GM23338 (cell line): ENCODE measurements around the gene SLFN12L. TPM values are rescaled to one million over a fixed set of nuclear protein-coding genes. Genes with fewer than 3 reads are reported as not detected.

Experiments
- ATAC-seq: fragments of 200-7000 bp; cut with Tn5 transposase; 3 replicates; pipeline ENCODE4 v1.9.1; 2020
- DNase-seq: peaks from one replicate; pipeline ENCODE4 v3.0.0-alpha.2; 2015; ENCODE audit warnings: low spot score
- H2AFZ ChIP-seq: fragments of 200-600 bp; sonication (generic); 2 replicates; pipeline ENCODE4 v1.8.0; 2016; ENCODE audit warnings: antibody characterized with exemption, mild to moderate bottlenecking, moderate library complexity
- H3F3A ChIP-seq: fragments of 200-600 bp; sonication (generic); replicated peaks from 2 replicates; pipeline ENCODE4 v1.8.0; 2017; ENCODE audit warnings: antibody characterized with exemption, mixed run types, low read depth
- H3K27ac ChIP-seq: fragments of 200-600 bp; sonication (generic); 2 replicates; pipeline ENCODE4 v1.6.1; 2016; ENCODE audit warnings: low read depth
- H3K27me3 ChIP-seq: fragments of 200-600 bp; sonication (generic); 2 replicates; pipeline ENCODE4 v1.8.0; 2016; ENCODE audit warnings: mild to moderate bottlenecking, mixed run types, moderate library complexity; ENCODE audit not compliant: insufficient read depth
- H3K36me3 ChIP-seq: fragments of 200-600 bp; sonication (generic); 2 replicates; pipeline ENCODE4 v1.8.0; 2016; ENCODE audit warnings: mild to moderate bottlenecking; ENCODE audit not compliant: insufficient read depth
- H3K4me1 ChIP-seq: fragments of 200-600 bp; sonication (generic); 2 replicates; pipeline ENCODE4 v1.8.0; 2016; ENCODE audit warnings: mild to moderate bottlenecking, moderate library complexity; ENCODE audit not compliant: insufficient read depth
- H3K4me2 ChIP-seq: fragments of 200-600 bp; sonication (generic); 2 replicates; pipeline ENCODE4 v1.7.1; 2017; ENCODE audit warnings: mixed run types
- H3K4me3 ChIP-seq: fragments of 200-600 bp; sonication (generic); 2 replicates; pipeline ENCODE4 v1.6.1; 2016; ENCODE audit warnings: mixed run types
- H3K79me2 ChIP-seq: fragments of 200-600 bp; sonication (generic); replicated peaks from 2 replicates; pipeline ENCODE4 v1.8.0; 2017; ENCODE audit warnings: mild to moderate bottlenecking; ENCODE audit not compliant: insufficient read depth
- H3K9me2 ChIP-seq: fragments of 200-600 bp; sonication (generic); 2 replicates; pipeline ENCODE4 v1.8.0; 2017; ENCODE audit not compliant: insufficient read depth
- H4K20me1 ChIP-seq: fragments of 200-600 bp; sonication (generic); replicated peaks from 2 replicates; pipeline ENCODE4 v1.8.0; 2017; ENCODE audit warnings: mild to moderate bottlenecking; ENCODE audit not compliant: insufficient read depth
- H3K27ac Mint-ChIP-seq: 2 replicates; pipeline ENCODE4 v1.8.0; 2020; ENCODE audit warnings: inconsistent platforms, mild to moderate bottlenecking, moderate library complexity, mixed read lengths
- H3K27me3 Mint-ChIP-seq: 3 replicates; pipeline ENCODE4 v1.8.0; 2022; ENCODE audit warnings: low read depth, mild to moderate bottlenecking, moderate library complexity, mixed read lengths, inconsistent platforms; ENCODE audit not compliant: insufficient read depth, poor library complexity
- H3K36me3 Mint-ChIP-seq: 3 replicates; pipeline ENCODE4 v1.8.0; 2021; ENCODE audit warnings: low read depth, mild to moderate bottlenecking, inconsistent platforms, moderate library complexity, mixed read lengths
- H3K4me1 Mint-ChIP-seq: 3 replicates; pipeline ENCODE4 v1.8.0; 2020; ENCODE audit warnings: mild to moderate bottlenecking, inconsistent platforms, mixed read lengths
- H3K4me3 Mint-ChIP-seq: 3 replicates; pipeline ENCODE4 v1.8.0; 2021; ENCODE audit warnings: moderate library complexity, mild to moderate bottlenecking, inconsistent platforms, mixed read lengths
- H3K9me3 Mint-ChIP-seq: 3 replicates; pipeline ENCODE4 v1.8.0; 2020; ENCODE audit warnings: moderate library complexity, mild to moderate bottlenecking, inconsistent platforms, mixed read lengths
- EZH2 ChIP-seq: fragments of 200-600 bp; sonication (generic); IDR thresholded peaks from one replicate; pipeline ENCODE4 v1.8.0; 2017; ENCODE audit warnings: antibody characterized with exemption, mild to moderate bottlenecking, low read depth; ENCODE audit not compliant: unreplicated experiment
- EZH2phosphoT487 ChIP-seq: fragments of 200-600 bp; sonication (generic); IDR thresholded peaks from one replicate; pipeline ENCODE4 v1.8.1; 2018; ENCODE audit warnings: antibody characterized with exemption; ENCODE audit not compliant: unreplicated experiment
- JUNB ChIP-seq: IDR thresholded peaks from one replicate; pipeline ENCODE4 v1.6.1; 2016; ENCODE audit warnings: antibody characterized with exemption; ENCODE audit not compliant: unreplicated experiment
- NANOG ChIP-seq: IDR thresholded peaks from 2 replicates; pipeline ENCODE4 v1.6.1; 2016; ENCODE audit warnings: antibody characterized with exemption, borderline replicate concordance
- STAT1 ChIP-seq: IDR thresholded peaks from one replicate; pipeline ENCODE4 v1.6.1; 2016; ENCODE audit warnings: antibody characterized with exemption; ENCODE audit not compliant: unreplicated experiment
- ZNF331 ChIP-seq: fragments of 250-450 bp; sonication (Bioruptor Pico); IDR thresholded peaks from 2 replicates; pipeline ENCODE4 v1.5.0; 2020; ENCODE audit warnings: low read depth, mild to moderate bottlenecking, moderate library complexity
- polyA plus RNA-seq: library from polyadenylated mRNA; unstranded; fragments of >200 nt; fragmentation: Nextera tagmentation; extraction: Ambion mirVana; gene quantifications from 2 replicates; pipeline ENCODE4 v1.2.1, GENCODE V29; 2016
- total RNA-seq: library from RNA; depleted of rRNA; stranded (reverse); fragments of >200 nt; shearing (Covaris generic); gene quantifications from 2 replicates; pipeline ENCODE4 v1.2.3, GENCODE V29; 2014
- TF ChIP-seq, protein P1 (sequence below): IDR thresholded peaks from 2 replicates; pipeline ENCODE4 v1.6.1; 2016; ENCODE audit warnings: antibody characterized with exemption
- TF ChIP-seq, protein P2 (sequence below), 2 experiments: fragments of 200-600 bp in 1 of 2; sonication (generic) in 1 of 2; conservative IDR thresholded peaks; 2 replicates each; pipeline versions ENCODE4 v1.5.1 to v1.6.1; 2016 to 2017; ENCODE audit warnings: antibody characterized with exemption in 2 of 2, low read depth in 2 of 2, mild to moderate bottlenecking in 2 of 2, moderate library complexity in 1 of 2
- TF ChIP-seq, protein P3 (sequence below): fragments of 250-450 bp; sonication (Bioruptor Pico); IDR thresholded peaks from 2 replicates; pipeline ENCODE4 v1.5.0; 2020; ENCODE audit warnings: mild to moderate bottlenecking, moderate library complexity

SLFN12L gene
- total and polyA plus RNA-seq, 2 experiments from 2014 or later: not detected

DNA sequence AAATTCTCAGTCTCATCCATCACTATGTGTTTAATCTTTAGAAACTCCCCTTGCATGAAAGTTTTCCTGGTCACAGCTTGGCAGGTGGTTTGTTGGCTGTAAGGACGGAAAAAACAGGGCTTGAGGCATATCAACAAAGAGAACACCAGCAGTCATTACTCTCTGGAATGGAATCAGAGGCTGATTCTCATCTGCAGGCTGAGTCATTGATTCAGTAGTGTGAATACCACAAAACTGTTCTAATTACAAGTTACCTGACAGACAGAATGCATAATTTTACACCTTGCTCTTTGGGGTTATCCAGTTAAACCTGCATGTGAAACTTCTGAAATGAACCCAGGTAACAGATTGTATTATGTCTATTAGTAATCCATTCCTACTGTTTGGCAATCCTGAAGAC is 11.5 kb upstream of the SLFN12L start:
- Mint-ChIP-seq H3K4me1 (peaks cover 5% of the 10 kb centered on the region; the same call in 2 of the 3 replicates), H3K27ac (no peak overlapping the region), H3K4me3 (no peak overlapping the region), H3K9me3 (no peaks in the 10 kb centered on the region), H3K36me3 (no peaks in the 10 kb centered on the region), H3K27me3 (no peaks in the 10 kb centered on the region)
- DNase-seq (no peak), ATAC-seq (no peak)
- H3K27me3 ChIP-seq: peaks cover 13% of the 10 kb centered on the region; the same call in 1 of the 2 replicates
- no peaks in the 10 kb centered on the region for H4K20me1 ChIP-seq
- no peak overlapping the region for H3K27ac ChIP-seq
- no peak overlapping the region for H3K4me2 ChIP-seq
- no peaks in the 10 kb centered on the region for H3K4me1 ChIP-seq
- H3K9me2 ChIP-seq: no peaks in the 10 kb centered on the region
- TF ChIP-seq EZH2phosphoT487 (no peak), JUNB (no peak), STAT1 (no peak), EZH2 (no peak), ZNF331 (CRISPR knock-in tag) (no peak), NANOG (no peak)
- TF ChIP-seq, protein P1, sequence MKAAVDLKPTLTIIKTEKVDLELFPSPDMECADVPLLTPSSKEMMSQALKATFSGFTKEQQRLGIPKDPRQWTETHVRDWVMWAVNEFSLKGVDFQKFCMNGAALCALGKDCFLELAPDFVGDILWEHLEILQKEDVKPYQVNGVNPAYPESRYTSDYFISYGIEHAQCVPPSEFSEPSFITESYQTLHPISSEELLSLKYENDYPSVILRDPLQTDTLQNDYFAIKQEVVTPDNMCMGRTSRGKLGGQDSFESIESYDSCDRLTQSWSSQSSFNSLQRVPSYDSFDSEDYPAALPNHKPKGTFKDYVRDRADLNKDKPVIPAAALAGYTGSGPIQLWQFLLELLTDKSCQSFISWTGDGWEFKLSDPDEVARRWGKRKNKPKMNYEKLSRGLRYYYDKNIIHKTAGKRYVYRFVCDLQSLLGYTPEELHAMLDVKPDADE: no peak
- TF ChIP-seq, protein P2, sequence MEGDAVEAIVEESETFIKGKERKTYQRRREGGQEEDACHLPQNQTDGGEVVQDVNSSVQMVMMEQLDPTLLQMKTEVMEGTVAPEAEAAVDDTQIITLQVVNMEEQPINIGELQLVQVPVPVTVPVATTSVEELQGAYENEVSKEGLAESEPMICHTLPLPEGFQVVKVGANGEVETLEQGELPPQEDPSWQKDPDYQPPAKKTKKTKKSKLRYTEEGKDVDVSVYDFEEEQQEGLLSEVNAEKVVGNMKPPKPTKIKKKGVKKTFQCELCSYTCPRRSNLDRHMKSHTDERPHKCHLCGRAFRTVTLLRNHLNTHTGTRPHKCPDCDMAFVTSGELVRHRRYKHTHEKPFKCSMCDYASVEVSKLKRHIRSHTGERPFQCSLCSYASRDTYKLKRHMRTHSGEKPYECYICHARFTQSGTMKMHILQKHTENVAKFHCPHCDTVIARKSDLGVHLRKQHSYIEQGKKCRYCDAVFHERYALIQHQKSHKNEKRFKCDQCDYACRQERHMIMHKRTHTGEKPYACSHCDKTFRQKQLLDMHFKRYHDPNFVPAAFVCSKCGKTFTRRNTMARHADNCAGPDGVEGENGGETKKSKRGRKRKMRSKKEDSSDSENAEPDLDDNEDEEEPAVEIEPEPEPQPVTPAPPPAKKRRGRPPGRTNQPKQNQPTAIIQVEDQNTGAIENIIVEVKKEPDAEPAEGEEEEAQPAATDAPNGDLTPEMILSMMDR (conservative IDR thresholded peaks at IDR 0.05; ENCODE audit: low read depth in 2 of 2): no peak
- TF ChIP-seq, protein P3, sequence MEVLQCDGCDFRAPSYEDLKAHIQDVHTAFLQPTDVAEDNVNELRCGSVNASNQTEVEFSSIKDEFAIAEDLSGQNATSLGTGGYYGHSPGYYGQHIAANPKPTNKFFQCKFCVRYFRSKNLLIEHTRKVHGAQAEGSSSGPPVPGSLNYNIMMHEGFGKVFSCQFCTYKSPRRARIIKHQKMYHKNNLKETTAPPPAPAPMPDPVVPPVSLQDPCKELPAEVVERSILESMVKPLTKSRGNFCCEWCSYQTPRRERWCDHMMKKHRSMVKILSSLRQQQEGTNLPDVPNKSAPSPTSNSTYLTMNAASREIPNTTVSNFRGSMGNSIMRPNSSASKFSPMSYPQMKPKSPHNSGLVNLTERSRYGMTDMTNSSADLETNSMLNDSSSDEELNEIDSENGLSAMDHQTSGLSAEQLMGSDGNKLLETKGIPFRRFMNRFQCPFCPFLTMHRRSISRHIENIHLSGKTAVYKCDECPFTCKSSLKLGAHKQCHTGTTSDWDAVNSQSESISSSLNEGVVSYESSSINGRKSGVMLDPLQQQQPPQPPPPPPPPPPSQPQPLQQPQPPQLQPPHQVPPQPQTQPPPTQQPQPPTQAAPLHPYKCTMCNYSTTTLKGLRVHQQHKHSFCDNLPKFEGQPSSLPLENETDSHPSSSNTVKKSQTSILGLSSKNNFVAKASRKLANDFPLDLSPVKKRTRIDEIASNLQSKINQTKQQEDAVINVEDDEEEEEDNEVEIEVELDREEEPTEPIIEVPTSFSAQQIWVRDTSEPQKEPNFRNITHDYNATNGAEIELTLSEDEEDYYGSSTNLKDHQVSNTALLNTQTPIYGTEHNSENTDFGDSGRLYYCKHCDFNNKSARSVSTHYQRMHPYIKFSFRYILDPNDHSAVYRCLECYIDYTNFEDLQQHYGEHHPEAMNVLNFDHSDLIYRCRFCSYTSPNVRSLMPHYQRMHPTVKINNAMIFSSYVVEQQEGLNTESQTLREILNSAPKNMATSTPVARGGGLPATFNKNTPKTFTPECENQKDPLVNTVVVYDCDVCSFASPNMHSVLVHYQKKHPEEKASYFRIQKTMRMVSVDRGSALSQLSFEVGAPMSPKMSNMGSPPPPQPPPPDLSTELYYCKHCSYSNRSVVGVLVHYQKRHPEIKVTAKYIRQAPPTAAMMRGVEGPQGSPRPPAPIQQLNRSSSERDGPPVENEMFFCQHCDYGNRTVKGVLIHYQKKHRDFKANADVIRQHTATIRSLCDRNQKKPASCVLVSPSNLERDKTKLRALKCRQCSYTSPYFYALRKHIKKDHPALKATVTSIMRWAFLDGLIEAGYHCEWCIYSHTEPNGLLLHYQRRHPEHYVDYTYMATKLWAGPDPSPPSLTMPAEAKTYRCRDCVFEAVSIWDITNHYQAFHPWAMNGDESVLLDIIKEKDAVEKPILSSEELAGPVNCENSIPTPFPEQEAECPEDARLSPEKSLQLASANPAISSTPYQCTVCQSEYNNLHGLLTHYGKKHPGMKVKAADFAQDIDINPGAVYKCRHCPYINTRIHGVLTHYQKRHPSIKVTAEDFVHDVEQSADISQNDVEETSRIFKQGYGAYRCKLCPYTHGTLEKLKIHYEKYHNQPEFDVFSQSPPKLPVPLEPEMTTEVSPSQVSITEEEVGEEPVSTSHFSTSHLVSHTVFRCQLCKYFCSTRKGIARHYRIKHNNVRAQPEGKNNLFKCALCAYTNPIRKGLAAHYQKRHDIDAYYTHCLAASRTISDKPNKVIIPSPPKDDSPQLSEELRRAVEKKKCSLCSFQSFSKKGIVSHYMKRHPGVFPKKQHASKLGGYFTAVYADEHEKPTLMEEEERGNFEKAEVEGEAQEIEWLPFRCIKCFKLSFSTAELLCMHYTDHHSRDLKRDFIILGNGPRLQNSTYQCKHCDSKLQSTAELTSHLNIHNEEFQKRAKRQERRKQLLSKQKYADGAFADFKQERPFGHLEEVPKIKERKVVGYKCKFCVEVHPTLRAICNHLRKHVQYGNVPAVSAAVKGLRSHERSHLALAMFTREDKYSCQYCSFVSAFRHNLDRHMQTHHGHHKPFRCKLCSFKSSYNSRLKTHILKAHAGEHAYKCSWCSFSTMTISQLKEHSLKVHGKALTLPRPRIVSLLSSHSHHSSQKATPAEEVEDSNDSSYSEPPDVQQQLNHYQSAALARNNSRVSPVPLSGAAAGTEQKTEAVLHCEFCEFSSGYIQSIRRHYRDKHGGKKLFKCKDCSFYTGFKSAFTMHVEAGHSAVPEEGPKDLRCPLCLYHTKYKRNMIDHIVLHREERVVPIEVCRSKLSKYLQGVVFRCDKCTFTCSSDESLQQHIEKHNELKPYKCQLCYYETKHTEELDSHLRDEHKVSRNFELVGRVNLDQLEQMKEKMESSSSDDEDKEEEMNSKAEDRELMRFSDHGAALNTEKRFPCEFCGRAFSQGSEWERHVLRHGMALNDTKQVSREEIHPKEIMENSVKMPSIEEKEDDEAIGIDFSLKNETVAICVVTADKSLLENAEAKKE (CRISPR knock-in tag): no peak
- H3K36me3 ChIP-seq: no peaks in the 10 kb centered on the region
- H3K4me3 ChIP-seq: no peak overlapping the region
- H3K79me2 ChIP-seq: no peaks in the 10 kb centered on the region
- H3F3A ChIP-seq: no peaks in the 10 kb centered on the region
- H2AFZ ChIP-seq: no peak overlapping the region
